Neural crest cell (in vitro differentiated cells): ENCODE measurements around the gene TCEANC2. TPM values are rescaled to one million over a fixed set of nuclear protein-coding genes. Genes with fewer than 3 reads are reported as not detected.
"Not testable (repeated sequence)": the region's sequence is repeated elsewhere in the genome, so short reads cannot be mapped to it uniquely, and the experiment has no call there.

Experiments used
- DNase-seq: peaks from one replicate; pipeline ENCODE4 v3.0.0; 2021; ENCODE audit warnings: low read depth, mixed read lengths, low spot score
- H3K27ac Mint-ChIP-seq: one replicate; pipeline ENCODE4 v1.8.0; 2021; ENCODE audit warnings: mild to moderate bottlenecking, mixed read lengths; ENCODE audit not compliant: unreplicated experiment
- H3K27me3 Mint-ChIP-seq: 2 replicates; pipeline ENCODE4 v1.8.0; 2021; ENCODE audit warnings: low read depth, mild to moderate bottlenecking, mixed read lengths
- H3K36me3 Mint-ChIP-seq: 2 replicates; pipeline ENCODE4 v1.8.0; 2021; ENCODE audit warnings: low read depth, mild to moderate bottlenecking, mixed read lengths
- H3K4me1 Mint-ChIP-seq: 2 replicates; pipeline ENCODE4 v1.8.0; 2021; ENCODE audit warnings: mixed read lengths
- H3K4me3 Mint-ChIP-seq: one replicate; pipeline ENCODE4 v1.8.0; 2021; ENCODE audit warnings: mild to moderate bottlenecking, mixed read lengths
- H3K9me3 Mint-ChIP-seq: 2 replicates; pipeline ENCODE4 v1.8.0; 2021; ENCODE audit warnings: mixed read lengths
- CTCF ChIP-seq: fragments of 200-600 bp; sonication (generic); conservative IDR thresholded peaks from 2 replicates; pipeline ENCODE4 v1.5.0; 2021; ENCODE audit warnings: antibody characterized with exemption, mild to moderate bottlenecking
- total RNA-seq: library from RNA; stranded (reverse); gene quantifications from 2 replicates; pipeline ENCODE4 v1.2.1, GENCODE V29; 2021

Gene TCEANC2
- total RNA-seq, 1 donor from 2014 or later: 8.5 TPM

DNA sequence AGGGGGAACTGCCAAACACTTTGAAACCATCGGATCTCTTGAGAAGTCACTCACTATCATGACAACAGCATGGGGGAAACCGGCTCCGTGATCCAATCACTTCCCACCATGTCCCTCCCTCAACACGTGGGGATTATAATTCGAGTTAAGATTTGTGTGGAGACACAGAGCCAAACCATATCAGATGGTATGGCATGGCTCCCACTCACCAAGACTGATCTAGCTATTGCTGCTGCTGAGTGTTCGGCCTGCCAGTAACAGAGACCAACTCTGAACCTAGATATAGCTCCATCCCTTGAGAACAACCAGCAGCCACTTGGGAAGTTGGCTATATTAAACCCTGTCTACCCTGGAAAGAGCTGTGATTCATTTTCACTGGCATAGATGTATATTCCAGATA lies 50.0 kb downstream of the TCEANC2 start:
- H3K9me3 Mint-ChIP-seq: no peaks in the 10 kb centered on the region
- H3K4me3 Mint-ChIP-seq: no peak overlapping the region
- DNase-seq: no peak
- no peaks in the 10 kb centered on the region for H3K27me3 Mint-ChIP-seq
- H3K36me3 Mint-ChIP-seq: no peaks in the 10 kb centered on the region
- no peak for TF ChIP-seq CTCF
- no peaks in the 10 kb centered on the region for H3K4me1 Mint-ChIP-seq
- H3K27ac Mint-ChIP-seq: no peak overlapping the region

GRCh38 chr1:54104613-54105012 lies 51.2 kb downstream of the TCEANC2 start:
- H3K27me3 Mint-ChIP-seq, H3K36me3 Mint-ChIP-seq, H3K4me3 Mint-ChIP-seq, H3K27ac Mint-ChIP-seq, H3K4me1 Mint-ChIP-seq, H3K9me3 Mint-ChIP-seq, DNase-seq: not testable (repeated sequence)

GRCh38 chr1:54105080-54105479 lies 51.7 kb downstream of the TCEANC2 start:
- no peak overlapping the region for H3K27ac Mint-ChIP-seq
- H3K4me1 Mint-ChIP-seq: no peaks in the 10 kb centered on the region
- H3K27me3 Mint-ChIP-seq: no peaks in the 10 kb centered on the region
- H3K4me3 Mint-ChIP-seq: no peak overlapping the region
- no peak for TF ChIP-seq CTCF
- no peak for DNase-seq
- no peaks in the 10 kb centered on the region for H3K36me3 Mint-ChIP-seq
- no peaks in the 10 kb centered on the region for H3K9me3 Mint-ChIP-seq

GRCh38 chr1:54105736-54106269 lies 52.4 kb downstream of the TCEANC2 start:
- Mint-ChIP-seq H3K27ac (no peak overlapping the region), H3K9me3 (no peaks in the 10 kb centered on the region), H3K36me3 (no peaks in the 10 kb centered on the region), H3K27me3 (no peaks in the 10 kb centered on the region), H3K4me1 (peaks cover 2% of the 10 kb centered on the region), H3K4me3 (no peak overlapping the region)
- no peak for DNase-seq
- no peak for TF ChIP-seq CTCF

DNA sequence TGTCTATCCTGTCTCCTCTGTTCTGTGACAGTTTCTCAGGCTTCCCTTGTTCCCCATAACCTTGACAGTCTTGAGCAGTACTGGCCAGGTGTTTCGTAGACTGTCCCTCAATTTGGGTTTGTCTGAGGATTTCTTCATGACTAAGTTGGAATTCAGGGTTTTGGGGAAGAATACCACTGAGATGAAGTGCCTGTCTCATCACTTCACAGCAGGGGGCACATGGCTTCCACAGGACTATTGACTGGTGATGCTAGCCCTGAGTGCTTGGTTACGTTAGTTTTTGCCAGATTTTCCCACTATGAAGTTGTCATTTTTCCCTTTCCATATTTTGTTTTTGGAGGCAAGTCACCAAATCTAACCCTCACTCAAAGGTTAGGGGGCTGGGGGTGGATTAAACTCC lies 53.7 kb downstream of the TCEANC2 start:
- peak; percentile 15 for TF ChIP-seq CTCF
- no peak for DNase-seq
- Mint-ChIP-seq H3K27ac (no peak overlapping the region), H3K27me3 (no peaks in the 10 kb centered on the region), H3K9me3 (no peaks in the 10 kb centered on the region), H3K36me3 (no peaks in the 10 kb centered on the region), H3K4me1 (peaks cover 6% of the 10 kb centered on the region), H3K4me3 (no peak overlapping the region)

DNA sequence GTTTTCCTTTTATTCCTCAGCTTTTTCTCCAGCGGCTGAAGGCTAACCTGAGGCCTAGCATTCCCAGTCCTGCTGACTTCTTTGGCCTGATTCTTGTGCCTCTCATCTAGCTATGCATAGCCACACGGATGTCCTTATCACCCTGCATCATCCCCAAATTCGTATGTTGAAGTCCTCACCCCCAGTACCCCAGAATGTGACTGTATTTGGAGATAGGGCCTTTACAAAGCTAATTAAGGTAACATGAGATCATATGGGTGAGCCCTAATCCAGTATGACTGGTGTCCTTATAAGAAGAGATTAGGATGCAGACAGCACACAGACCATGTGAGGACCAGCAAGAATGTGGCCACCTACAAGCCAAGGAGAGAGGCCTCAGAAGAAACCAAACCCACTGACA lies 54.7 kb downstream of the TCEANC2 start:
- Mint-ChIP-seq H3K4me1 (peaks cover 10% of the 10 kb centered on the region), H3K4me3 (no peak overlapping the region), H3K9me3 (no peaks in the 10 kb centered on the region), H3K27me3 (no peaks in the 10 kb centered on the region), H3K27ac (no peak overlapping the region), H3K36me3 (no peaks in the 10 kb centered on the region)
- no peak for TF ChIP-seq CTCF
- DNase-seq: no peak
